CD8-positive, alpha-beta memory T cell (primary cell): Measurements from ENCODE around the gene OR8A1. TPM values are rescaled to one million over a fixed set of nuclear protein-coding genes. Genes with fewer than 3 reads are reported as not detected.

Source experiments
- CTCF ChIA-PET: fragments of 350-600 bp; sonication (Branson Sonifier 250); formaldehyde crosslinking; loops from one replicate; lab custom pipeline; 2021; ENCODE audit warnings: antibody characterized with exemption; lab: Charles Lee
- POLR2A ChIA-PET: fragments of 350-600 bp; sonication (Branson Sonifier 250); formaldehyde crosslinking; loops from one replicate; lab custom pipeline; 2021; ENCODE audit warnings: antibody characterized with exemption; lab: Charles Lee
- DNase-seq, 5 donors: peaks; one replicate each; pipeline versions ENCODE4 v3.0.0 to v3.0.0-alpha.2; 2020 to 2022; ENCODE audit warnings: mixed read lengths in 1 of 5
- H3K27ac ChIP-seq: one replicate; pipeline ENCODE4 v1.7.0; 2013; ENCODE audit warnings: low read depth, mild to moderate bottlenecking, low read length, moderate library complexity
- H3K27me3 ChIP-seq: 2 replicates; pipeline ENCODE4 v1.7.0; 2013; ENCODE audit warnings: low read length, mild to moderate bottlenecking; ENCODE audit not compliant: insufficient read depth, poor library complexity, severe bottlenecking
- H3K36me3 ChIP-seq: 2 replicates; pipeline ENCODE4 v1.7.0; 2013; ENCODE audit warnings: mild to moderate bottlenecking, low read length, moderate library complexity; ENCODE audit not compliant: insufficient read depth
- H3K4me1 ChIP-seq: 2 replicates; pipeline ENCODE4 v1.7.0; 2013; ENCODE audit warnings: mild to moderate bottlenecking, low read length, moderate library complexity; ENCODE audit not compliant: insufficient read depth
- H3K4me3 ChIP-seq: 2 replicates; pipeline ENCODE4 v1.7.0; 2013; ENCODE audit warnings: mild to moderate bottlenecking, low read length
- H3K9me3 ChIP-seq: 2 replicates; pipeline ENCODE4 v1.7.0; 2013; ENCODE audit warnings: mild to moderate bottlenecking, low read length
- H3K27ac Mint-ChIP-seq, 8 donors: one replicate each; pipeline ENCODE4 v1.8.0; 2020 to 2021; ENCODE audit warnings: mixed read lengths in 8 of 8, mild to moderate bottlenecking in 6 of 8, inconsistent platforms in 3 of 8, moderate library complexity in 3 of 8
- H3K27me3 Mint-ChIP-seq, 2 donors: one replicate each; pipeline ENCODE4 v1.8.0; 2020 to 2021; ENCODE audit warnings: mixed read lengths in 2 of 2, mild to moderate bottlenecking in 1 of 2, moderate library complexity in 1 of 2
- H3K36me3 Mint-ChIP-seq, 3 donors: one replicate each; pipeline ENCODE4 v1.8.0; 2020 to 2021; ENCODE audit warnings: mixed read lengths in 3 of 3, inconsistent platforms in 1 of 3, mild to moderate bottlenecking in 1 of 3
- H3K4me1 Mint-ChIP-seq, 3 donors: one replicate each; pipeline ENCODE4 v1.8.0; 2020 to 2021; ENCODE audit warnings: mixed read lengths in 3 of 3, inconsistent platforms in 1 of 3, mild to moderate bottlenecking in 1 of 3
- H3K4me3 Mint-ChIP-seq, 7 donors: one replicate each; pipeline ENCODE4 v1.8.0; 2020 to 2021; ENCODE audit warnings: mixed read lengths in 7 of 7, mild to moderate bottlenecking in 6 of 7, moderate library complexity in 4 of 7, inconsistent platforms in 2 of 7
- H3K9me3 Mint-ChIP-seq, 5 donors: one replicate each; pipeline ENCODE4 v1.8.0; 2020 to 2022; ENCODE audit warnings: mixed read lengths in 5 of 5, mild to moderate bottlenecking in 3 of 5, moderate library complexity in 2 of 5, inconsistent platforms in 1 of 5
- polyA plus RNA-seq: library from polyadenylated mRNA; unstranded; fragments of 300-500 nt; fragmentation: Illumina TruSeq; gene quantifications from one replicate; pipeline ENCODE4 v1.2.3, GENCODE V29; 2021
- total RNA-seq, 2 experiments: library from RNA; stranded (reverse); gene quantifications; one replicate each; pipeline ENCODE4 v1.2.3, GENCODE V29; 2021

OR8A1 gene
- total and polyA plus RNA-seq, 3 experiments from 2014 or later = not detected

DNA sequence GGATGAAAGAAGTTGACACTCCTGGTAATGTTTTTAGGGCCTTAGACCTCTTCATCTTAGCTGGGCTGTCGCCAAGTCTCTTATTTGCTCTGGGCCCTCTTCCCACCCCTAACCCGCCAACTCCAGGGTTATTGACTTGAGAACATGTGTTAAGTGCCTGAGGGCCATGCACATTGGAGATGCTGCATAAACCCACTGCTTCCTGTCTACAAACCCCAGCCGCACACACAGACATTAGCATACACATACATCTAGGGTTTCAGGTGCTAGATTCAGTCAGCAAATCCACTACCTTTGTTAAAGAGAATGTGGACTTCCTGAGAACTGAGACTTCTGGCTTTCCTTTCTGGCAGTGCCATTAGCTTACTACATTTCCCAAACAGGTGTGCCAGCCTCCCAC lies 42.2 kb downstream of the OR8A1 start:
- H3K27me3 Mint-ChIP-seq = peaks cover 5 to 12% of the 10 kb centered on the region in 2 donors
- H3K9me3 Mint-ChIP-seq = no peaks in the 10 kb centered on the region
- peaks cover 3 to 7% (median 5%) of the 10 kb centered on the region in 3 donors for H3K4me1 Mint-ChIP-seq
- Histone ChIP-seq H3K27me3 (no peaks in the 10 kb centered on the region), H3K9me3 (no peaks in the 10 kb centered on the region), H3K4me1 (no peaks in the 10 kb centered on the region), H3K4me3 (no peak overlapping the region), H3K27ac (no peak overlapping the region), H3K36me3 (no peaks in the 10 kb centered on the region)
- ChIA-PET CTCF (no interaction called here), POLR2A (no interaction called here)
- no peak overlapping the region for H3K4me3 Mint-ChIP-seq
- H3K36me3 Mint-ChIP-seq = no peaks in the 10 kb centered on the region
- peak in 1 of 5 donors; percentile 17 for DNase-seq
- H3K27ac Mint-ChIP-seq = peak overlapping the region in 1 of 8 donors; percentile 43

DNA sequence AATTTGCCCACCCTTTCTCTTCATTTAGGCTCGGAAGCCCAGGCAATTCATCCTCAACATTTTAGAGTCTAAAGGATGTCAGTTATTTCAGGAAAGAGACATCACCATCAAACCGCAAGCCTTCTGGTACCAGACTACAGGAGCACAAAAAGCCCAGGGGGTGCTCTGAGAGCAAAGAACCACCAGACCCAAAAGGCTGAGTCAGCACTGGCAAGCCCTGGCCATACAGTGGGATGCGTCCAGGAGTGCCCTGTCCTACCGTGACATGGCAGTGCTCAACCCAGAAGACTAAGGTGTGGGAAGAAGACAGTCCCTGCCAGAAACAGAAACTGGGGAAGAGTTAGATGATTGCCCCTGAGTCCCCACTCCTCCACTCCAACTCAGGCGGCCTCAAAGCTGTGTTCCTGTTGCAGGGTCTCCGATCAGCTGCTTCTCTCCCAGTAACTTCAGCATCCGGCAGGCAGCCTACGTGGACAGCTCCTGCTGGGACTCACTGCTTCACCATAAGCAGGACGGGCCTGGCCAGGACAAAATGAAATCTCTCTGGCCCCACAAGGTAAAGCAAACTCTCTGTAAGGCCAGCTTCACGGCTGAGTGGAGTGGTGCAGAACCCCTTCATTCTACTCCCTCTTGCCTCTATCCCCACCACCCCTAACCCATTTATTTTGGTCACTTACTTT lies 42.9 kb downstream of the OR8A1 start:
- H3K4me3 Mint-ChIP-seq = no peak overlapping the region
- no peaks in the 10 kb centered on the region for H3K9me3 Mint-ChIP-seq
- ChIA-PET POLR2A (no interaction called here), CTCF (no interaction called here)
- Histone ChIP-seq H3K9me3 (no peaks in the 10 kb centered on the region), H3K4me3 (no peak overlapping the region), H3K4me1 (no peaks in the 10 kb centered on the region), H3K27me3 (no peaks in the 10 kb centered on the region), H3K27ac (no peak overlapping the region), H3K36me3 (no peaks in the 10 kb centered on the region)
- H3K27ac Mint-ChIP-seq = peak overlapping the region in 2 of 8 donors; percentile 1 to 67
- peaks cover 8 to 19% of the 10 kb centered on the region in 2 donors for H3K27me3 Mint-ChIP-seq
- no peaks in the 10 kb centered on the region for H3K36me3 Mint-ChIP-seq
- peaks cover 3 to 7% (median 5%) of the 10 kb centered on the region in 3 donors for H3K4me1 Mint-ChIP-seq
- no peak for DNase-seq

DNA sequence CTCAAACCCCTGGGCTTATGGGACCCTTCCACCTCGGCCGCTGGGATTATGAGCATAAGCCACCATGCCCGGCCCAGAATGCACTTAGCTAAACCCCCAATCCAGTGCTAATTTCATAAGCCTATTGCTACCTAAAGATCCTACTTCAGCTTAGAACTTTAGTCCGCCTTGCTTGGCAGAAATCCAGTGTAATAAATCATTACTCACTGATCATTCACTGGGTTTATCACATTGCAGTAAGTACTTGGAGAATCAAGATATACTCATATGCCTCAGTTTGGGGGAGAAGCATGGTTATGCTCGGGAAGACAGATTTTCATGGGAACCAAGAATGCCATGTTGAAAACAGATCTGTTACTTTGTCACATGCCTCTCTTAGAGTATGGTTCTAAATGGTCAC lies 49.1 kb downstream of the OR8A1 start:
- Mint-ChIP-seq H3K9me3 (no peaks in the 10 kb centered on the region), H3K36me3 (peaks cover 0 to 12% (median under 1%) of the 10 kb centered on the region in 3 donors), H3K27me3 (peaks cover 11 to 35% of the 10 kb centered on the region in 2 donors), H3K4me3 (no peak overlapping the region), H3K27ac (no peak overlapping the region), H3K4me1 (peaks cover 17 to 19% (median 18%) of the 10 kb centered on the region in 3 donors)
- Histone ChIP-seq H3K36me3 (no peaks in the 10 kb centered on the region), H3K4me1 (peaks cover 10% of the 10 kb centered on the region), H3K27me3 (no peaks in the 10 kb centered on the region), H3K4me3 (no peak overlapping the region), H3K9me3 (no peaks in the 10 kb centered on the region), H3K27ac (no peak overlapping the region)
- ChIA-PET POLR2A (no interaction called here), CTCF (no interaction called here)
- DNase-seq = no peak

Other genes starting within 250 kb of the OR8A1 start
- gene OR8D2, start 249.8 kb upstream of the OR8A1 start, total RNA-seq = not detected
- not detected for gene OR8D2, start 249.8 kb upstream of the OR8A1 start, polyA plus RNA-seq
- not detected for gene OR8B2, start 185.5 kb upstream of the OR8A1 start, total RNA-seq
- not detected for gene OR8B2, start 185.5 kb upstream of the OR8A1 start, polyA plus RNA-seq
- not detected for gene OR8B3, start 171.0 kb upstream of the OR8A1 start, total RNA-seq
- gene OR8B3, start 171.0 kb upstream of the OR8A1 start, polyA plus RNA-seq = not detected
- gene OR8B4, start 145.1 kb upstream of the OR8A1 start, total RNA-seq = not detected
- not detected for gene OR8B4, start 145.1 kb upstream of the OR8A1 start, polyA plus RNA-seq
- not detected for gene OR8B8, start 124.3 kb upstream of the OR8A1 start, total RNA-seq
- gene OR8B8, start 124.3 kb upstream of the OR8A1 start, polyA plus RNA-seq = not detected
- not detected for gene OR8B12, start 26.3 kb upstream of the OR8A1 start, total RNA-seq
- gene OR8B12, start 26.3 kb upstream of the OR8A1 start, polyA plus RNA-seq = not detected
- not detected for gene PANX3, start 41.4 kb downstream of the OR8A1 start, total RNA-seq
- gene PANX3, start 41.4 kb downstream of the OR8A1 start, polyA plus RNA-seq = not detected
- gene TBRG1, start 52.9 kb downstream of the OR8A1 start, total RNA-seq = 10 to 100 TPM; 38.4 to 49.5 TPM
- gene TBRG1, start 52.9 kb downstream of the OR8A1 start, polyA plus RNA-seq = 36.3 TPM
- gene SIAE, start 103.7 kb downstream of the OR8A1 start, total RNA-seq = 1 to 10 TPM; 4.0 to 5.2 TPM
- gene SIAE, start 103.7 kb downstream of the OR8A1 start, polyA plus RNA-seq = 0.85 TPM
- gene SPA17, start 103.9 kb downstream of the OR8A1 start, total RNA-seq = 1 to 10 TPM; 2.2 to 3.9 TPM
- gene SPA17, start 103.9 kb downstream of the OR8A1 start, polyA plus RNA-seq = 1.4 TPM
- gene NRGN, start 169.9 kb downstream of the OR8A1 start, total RNA-seq = 1 to 10 TPM; 4.6 to 6.4 TPM
- not detected for gene NRGN, start 169.9 kb downstream of the OR8A1 start, polyA plus RNA-seq
- gene VSIG2, start 182.3 kb downstream of the OR8A1 start, total RNA-seq = under 1 TPM; 0.24 to 0.40 TPM
- not detected for gene VSIG2, start 182.3 kb downstream of the OR8A1 start, polyA plus RNA-seq
- under 1 TPM; 0.35 to 0.77 TPM for gene ESAM, start 192.3 kb downstream of the OR8A1 start, total RNA-seq
- gene ESAM, start 192.3 kb downstream of the OR8A1 start, polyA plus RNA-seq = not detected
- gene MSANTD2, start 230.4 kb downstream of the OR8A1 start, total RNA-seq = 10 to 100 TPM; 12.3 to 13.2 TPM
- 4.4 TPM for gene MSANTD2, start 230.4 kb downstream of the OR8A1 start, polyA plus RNA-seq